H9 (cell line): ENCODE results near the gene KCTD2. TPM values are rescaled to one million over a fixed set of nuclear protein-coding genes. Genes with fewer than 3 reads are reported as not detected.

ENCODE experiments used
- DNase-seq: peaks from one replicate; pipeline ENCODE4 v3.0.0-alpha.2; 2017
- H2AFZ ChIP-seq: one replicate; pipeline ENCODE4 v1.6.1; 2013; ENCODE audit warnings: mild to moderate bottlenecking, low read length, control low read depth, moderate library complexity
- H2AK5ac ChIP-seq: 2 replicates; pipeline ENCODE4 v1.6.1; 2013; ENCODE audit warnings: low read length, control low read depth, mixed read lengths; ENCODE audit not compliant: insufficient read length
- H2BK120ac ChIP-seq: one replicate; pipeline ENCODE4 v1.6.1; 2013; ENCODE audit warnings: low read depth, mild to moderate bottlenecking, low read length, control low read depth, inconsistent platforms; ENCODE audit not compliant: poor library complexity, severe bottlenecking
- H2BK12ac ChIP-seq: 2 replicates; pipeline ENCODE4 v1.6.1; 2013; ENCODE audit warnings: low read length, control low read depth, mixed read lengths, low read depth; ENCODE audit not compliant: insufficient read length
- H2BK15ac ChIP-seq: 2 replicates; pipeline ENCODE4 v1.6.1; 2013; ENCODE audit warnings: low read depth, low read length, control low read depth
- H2BK20ac ChIP-seq: one replicate; pipeline ENCODE4 v1.6.1; 2013; ENCODE audit warnings: low read depth, mild to moderate bottlenecking, low read length, control low read depth, inconsistent platforms; ENCODE audit not compliant: poor library complexity, severe bottlenecking
- H2BK5ac ChIP-seq: 2 replicates; pipeline ENCODE4 v1.6.1; 2013; ENCODE audit warnings: low read length, control low read depth, mixed read lengths; ENCODE audit not compliant: insufficient read length
- H3K14ac ChIP-seq: 2 replicates; pipeline ENCODE4 v1.6.1; 2013; ENCODE audit warnings: low read length, control low read depth; ENCODE audit not compliant: insufficient read depth
- H3K18ac ChIP-seq: 2 replicates; pipeline ENCODE4 v1.6.1; 2013; ENCODE audit warnings: low read depth, mild to moderate bottlenecking, mixed read lengths, low read length, control low read depth; ENCODE audit not compliant: insufficient read length
- H3K23ac ChIP-seq: 2 replicates; pipeline ENCODE4 v1.6.1; 2013; ENCODE audit warnings: low read length, control low read depth, mixed read lengths, low read depth; ENCODE audit not compliant: insufficient read length
- H3K23me2 ChIP-seq: 2 replicates; pipeline ENCODE4 v1.6.1; 2013; ENCODE audit warnings: low read depth, mild to moderate bottlenecking, mixed read lengths, low read length, control low read depth; ENCODE audit not compliant: insufficient read length, poor library complexity, severe bottlenecking
- H3K27ac ChIP-seq: 2 replicates; pipeline ENCODE4 v1.5.1; 2013; ENCODE audit warnings: low read length, control low read depth, mixed read lengths, low read depth; ENCODE audit not compliant: insufficient read length
- H3K27me3 ChIP-seq: 2 replicates; pipeline ENCODE4 v1.6.1; 2013; ENCODE audit warnings: low read length, control low read depth, inconsistent platforms; ENCODE audit not compliant: insufficient read depth
- H3K4ac ChIP-seq: 2 replicates; pipeline ENCODE4 v1.6.1; 2013; ENCODE audit warnings: low read depth, mild to moderate bottlenecking, control low read depth, inconsistent platforms, low read length, moderate library complexity
- H3K4me1 ChIP-seq: 2 replicates; pipeline ENCODE4 v1.6.1; 2013; ENCODE audit warnings: low read length, control low read depth, inconsistent platforms; ENCODE audit not compliant: insufficient read depth
- H3K4me2 ChIP-seq: 2 replicates; pipeline ENCODE4 v1.6.1; 2013; ENCODE audit warnings: low read length, control low read depth, mixed read lengths; ENCODE audit not compliant: insufficient read length, insufficient read depth
- H3K56ac ChIP-seq: 2 replicates; pipeline ENCODE4 v1.6.1; 2013; ENCODE audit warnings: low read depth, mild to moderate bottlenecking, mixed read lengths, low read length, control low read depth; ENCODE audit not compliant: insufficient read length
- H3K79me1 ChIP-seq: 2 replicates; pipeline ENCODE4 v1.6.1; 2013; ENCODE audit warnings: low read depth, mild to moderate bottlenecking, moderate library complexity, low read length, control low read depth, inconsistent platforms; ENCODE audit not compliant: insufficient read depth, poor library complexity, severe bottlenecking
- H3K79me2 ChIP-seq: 2 replicates; pipeline ENCODE4 v1.6.1; 2013; ENCODE audit warnings: low read length, control low read depth, inconsistent platforms; ENCODE audit not compliant: insufficient read depth
- H3K9ac ChIP-seq: 2 replicates; pipeline ENCODE4 v1.6.1; 2013; ENCODE audit warnings: low read length, control low read depth, mixed read lengths; ENCODE audit not compliant: insufficient read length; ENCODE audit errors: extremely low read depth
- H3K9me3 ChIP-seq: one replicate; pipeline ENCODE4 v1.6.1; 2013; ENCODE audit warnings: low read depth, low read length, inconsistent platforms; ENCODE audit not compliant: control insufficient read depth
- H3T11ph ChIP-seq: one replicate; pipeline ENCODE4 v1.6.1; 2013; ENCODE audit warnings: mild to moderate bottlenecking, low read length, control low read depth, inconsistent platforms
- H4K20me1 ChIP-seq: one replicate; pipeline ENCODE4 v1.6.1; 2013; ENCODE audit not compliant: control insufficient read depth, insufficient read length, insufficient read depth
- H4K5ac ChIP-seq: 2 replicates; pipeline ENCODE4 v1.6.1; 2013; ENCODE audit warnings: low read depth, mild to moderate bottlenecking, mixed read lengths, low read length, control low read depth; ENCODE audit not compliant: insufficient read length
- H4K8ac ChIP-seq: replicated peaks from 2 replicates; pipeline ENCODE4 v1.6.1; 2013; ENCODE audit warnings: low read length, control low read depth, mixed read lengths, low read depth; ENCODE audit not compliant: insufficient read length
- H4K91ac ChIP-seq: 2 replicates; pipeline ENCODE4 v1.6.1; 2013; ENCODE audit warnings: low read depth, mild to moderate bottlenecking, moderate library complexity, mixed read lengths, low read length, control low read depth; ENCODE audit not compliant: insufficient read length
- H3K27ac Mint-ChIP-seq, 3 experiments: 2 replicates in 2 of 3; 3 replicates in 1 of 3; pipeline ENCODE4 v1.8.0; 2020 to 2021; ENCODE audit warnings: mixed read lengths in 3 of 3, mild to moderate bottlenecking in 1 of 3, moderate library complexity in 1 of 3
- H3K27me3 Mint-ChIP-seq: 2 replicates; pipeline ENCODE4 v1.8.0; 2021; ENCODE audit warnings: low read depth, mild to moderate bottlenecking, moderate library complexity, mixed read lengths
- H3K36me3 Mint-ChIP-seq, 3 experiments: 2 replicates in 2 of 3; 3 replicates in 1 of 3; pipeline ENCODE4 v1.8.0; 2020 to 2021; ENCODE audit warnings: low read depth in 3 of 3, mixed read lengths in 3 of 3; ENCODE audit not compliant: insufficient read depth in 1 of 3
- H3K4me1 Mint-ChIP-seq, 2 experiments: 2 replicates each; pipeline ENCODE4 v1.8.0; 2020; ENCODE audit warnings: mixed read lengths in 2 of 2
- H3K4me3 Mint-ChIP-seq, 2 experiments: 2 replicates in 1 of 2; 3 replicates in 1 of 2; pipeline ENCODE4 v1.8.0; 2020 to 2021; ENCODE audit warnings: mild to moderate bottlenecking in 2 of 2, mixed read lengths in 2 of 2, moderate library complexity in 1 of 2
- H3K9me3 Mint-ChIP-seq, 2 experiments: 2 replicates in 1 of 2; 3 replicates in 1 of 2; pipeline ENCODE4 v1.8.0; 2020; ENCODE audit warnings: mild to moderate bottlenecking in 2 of 2, mixed read lengths in 2 of 2, moderate library complexity in 1 of 2
- WGBS: extraction: QIAGEN DNeasy Blood & Tissue Kit; methylation state at CpG from one replicate; pipeline ENCODE4 v1.1.7; 2013; ENCODE audit warnings: missing lambda C conversion rate, low lambda C conversion rate, mixed read lengths; ENCODE audit not compliant: insufficient read length; ENCODE audit errors: extremely low coverage; 5-methylcytosine and 5-hydroxymethylcytosine counted together
- total RNA-seq: library from RNA; stranded (reverse); gene quantifications from 2 replicates; pipeline ENCODE4 v1.2.1, GENCODE V29; 2021
- TF ChIP-seq, protein P1 (sequence below): fragments of 200-600 bp; sonication (generic); conservative IDR thresholded peaks from 3 replicates; pipeline ENCODE4 v1.8.0; 2021; ENCODE audit warnings: antibody characterized with exemption, mild to moderate bottlenecking

The KCTD2 gene
- total RNA-seq, 1 experiment from 2014 or later: 40.1 TPM

DNA sequence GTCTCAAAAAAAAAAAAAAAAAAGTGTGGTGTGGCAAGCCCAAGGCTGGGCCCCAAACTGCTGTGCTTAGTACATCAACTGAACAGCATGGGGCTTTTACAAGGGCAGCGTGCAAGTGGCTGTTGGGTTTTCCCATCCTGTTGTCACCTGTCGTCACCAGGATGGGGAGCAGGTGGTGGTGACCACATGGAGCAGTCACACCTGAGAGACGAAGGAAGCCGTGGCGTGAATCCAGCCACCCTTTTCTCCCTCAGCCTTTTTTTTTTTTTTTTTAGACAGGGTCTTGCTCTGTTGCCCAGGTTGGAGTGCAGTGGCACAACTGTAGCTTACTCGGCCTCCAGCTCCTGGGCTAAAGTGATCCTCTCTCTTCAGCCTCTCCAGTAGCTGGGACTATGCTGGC lies 38.7 kb upstream of the KCTD2 start:
- Histone ChIP-seq H3K56ac (no peak overlapping the region), H2BK12ac (no peak overlapping the region), H3K23me2 (peaks cover 8% of the 10 kb centered on the region), H3K23ac (no peak overlapping the region), H2BK5ac (no peak overlapping the region), H4K91ac (no peak overlapping the region), H3K14ac (no peak overlapping the region), H3K27me3 (no peaks in the 10 kb centered on the region), H2AK5ac (no peak overlapping the region), H3K79me2 (no peaks in the 10 kb centered on the region), H3K79me1 (no peaks in the 10 kb centered on the region), H3K9ac (no peak overlapping the region), H3K27ac (no peak overlapping the region), H3K18ac (no peak overlapping the region), H2BK120ac (no peak overlapping the region), H4K20me1 (no peaks in the 10 kb centered on the region), H3T11ph (no peak overlapping the region), H3K4me2 (no peak overlapping the region), H4K5ac (no peak overlapping the region), H2AFZ (no peak overlapping the region), H3K4ac (no peak overlapping the region), H4K8ac (no peak overlapping the region), H3K9me3 (no peaks in the 10 kb centered on the region), H3K4me1 (no peaks in the 10 kb centered on the region), H2BK15ac (no peak overlapping the region), H2BK20ac (no peak overlapping the region)
- Mint-ChIP-seq H3K9me3 (no peaks in the 10 kb centered on the region), H3K4me3 (no peak overlapping the region), H3K36me3 (peaks cover 2 to 20% (median 16%) of the 10 kb centered on the region in 3 experiments; a peak in 5 of 7 replicates), H3K4me1 (peaks cover 16 to 18% of the 10 kb centered on the region in 2 experiments), H3K27ac (no peak overlapping the region), H3K27me3 (peaks cover 2% of the 10 kb centered on the region)
- no CpG with 5 or more reads among the region's 6 CpGs for WGBS
- TF ChIP-seq, protein P1, sequence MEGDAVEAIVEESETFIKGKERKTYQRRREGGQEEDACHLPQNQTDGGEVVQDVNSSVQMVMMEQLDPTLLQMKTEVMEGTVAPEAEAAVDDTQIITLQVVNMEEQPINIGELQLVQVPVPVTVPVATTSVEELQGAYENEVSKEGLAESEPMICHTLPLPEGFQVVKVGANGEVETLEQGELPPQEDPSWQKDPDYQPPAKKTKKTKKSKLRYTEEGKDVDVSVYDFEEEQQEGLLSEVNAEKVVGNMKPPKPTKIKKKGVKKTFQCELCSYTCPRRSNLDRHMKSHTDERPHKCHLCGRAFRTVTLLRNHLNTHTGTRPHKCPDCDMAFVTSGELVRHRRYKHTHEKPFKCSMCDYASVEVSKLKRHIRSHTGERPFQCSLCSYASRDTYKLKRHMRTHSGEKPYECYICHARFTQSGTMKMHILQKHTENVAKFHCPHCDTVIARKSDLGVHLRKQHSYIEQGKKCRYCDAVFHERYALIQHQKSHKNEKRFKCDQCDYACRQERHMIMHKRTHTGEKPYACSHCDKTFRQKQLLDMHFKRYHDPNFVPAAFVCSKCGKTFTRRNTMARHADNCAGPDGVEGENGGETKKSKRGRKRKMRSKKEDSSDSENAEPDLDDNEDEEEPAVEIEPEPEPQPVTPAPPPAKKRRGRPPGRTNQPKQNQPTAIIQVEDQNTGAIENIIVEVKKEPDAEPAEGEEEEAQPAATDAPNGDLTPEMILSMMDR: no peak
- no peak for DNase-seq
